Measurements from ENCODE around the gene PDE4D. TPM values are rescaled to one million over a fixed set of nuclear protein-coding genes. Genes with fewer than 3 reads are reported as not detected.

The PDE4D gene
- total RNA-seq, 1 experiment from 2014 or later = 2.1 TPM

DNA sequence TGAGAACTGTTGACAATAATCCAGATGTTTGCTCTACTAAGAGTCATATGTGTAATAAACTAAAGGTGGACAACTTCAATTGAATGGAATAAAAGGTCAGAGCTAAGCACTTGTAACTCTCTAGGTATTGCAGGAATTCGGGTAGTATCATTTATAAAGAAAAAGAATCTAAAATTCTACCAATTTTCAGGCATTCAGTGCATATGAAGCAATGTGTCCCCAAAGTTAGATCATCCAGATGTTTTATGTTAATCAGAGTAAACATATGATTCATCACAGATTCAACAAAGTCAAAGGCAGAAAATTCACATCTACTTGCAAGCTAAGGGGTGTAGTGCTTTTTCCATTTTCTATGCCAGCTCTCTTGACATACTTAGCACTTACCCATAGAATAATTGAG is 477.1 kb downstream of the PDE4D start:
- Histone ChIP-seq H3K23ac (ENCODE audit: insufficient read length, low read depth, low read length) (no peak overlapping the region), H2BK20ac (ENCODE audit: low read depth, low read length, poor library complexity, severe bottlenecking) (no peak overlapping the region), H3K27ac (ENCODE audit: insufficient read length, low read depth, low read length) (no peak overlapping the region), H2AFZ (ENCODE audit: low read length) (no peak overlapping the region), H4K8ac (replicated peaks; ENCODE audit: insufficient read length, low read depth, low read length) (no peak overlapping the region), H3K4me1 (ENCODE audit: insufficient read depth, low read length) (no peaks in the 10 kb centered on the region), H2BK12ac (ENCODE audit: insufficient read length, low read depth, low read length) (no peak overlapping the region), H3K23me2 (ENCODE audit: insufficient read length, low read depth, low read length, poor library complexity, severe bottlenecking) (no peaks in the 10 kb centered on the region), H3K79me1 (ENCODE audit: insufficient read depth, low read depth, low read length, poor library complexity, severe bottlenecking) (no peaks in the 10 kb centered on the region), H2BK120ac (ENCODE audit: low read depth, low read length, poor library complexity, severe bottlenecking) (no peak overlapping the region), H4K20me1 (ENCODE audit: control insufficient read depth, insufficient read depth, insufficient read length) (no peaks in the 10 kb centered on the region), H3K56ac (ENCODE audit: insufficient read length, low read depth, low read length) (no peak overlapping the region), H2BK15ac (ENCODE audit: low read depth, low read length) (no peak overlapping the region), H3K4me2 (ENCODE audit: insufficient read depth, insufficient read length, low read length) (no peak overlapping the region), H3K79me2 (ENCODE audit: insufficient read depth, low read length) (no peaks in the 10 kb centered on the region), H3K27me3 (ENCODE audit: insufficient read depth, low read length) (no peaks in the 10 kb centered on the region), H3K9ac (ENCODE audit: extremely low read depth, insufficient read length, low read length) (no peak overlapping the region), H4K5ac (ENCODE audit: insufficient read length, low read depth, low read length) (no peak overlapping the region), H3K9me3 (ENCODE audit: control insufficient read depth, low read depth, low read length) (no peaks in the 10 kb centered on the region), H2AK5ac (ENCODE audit: insufficient read length, low read length) (no peak overlapping the region), H3K18ac (ENCODE audit: insufficient read length, low read depth, low read length) (no peak overlapping the region), H3T11ph (ENCODE audit: low read length) (no peak overlapping the region), H2BK5ac (ENCODE audit: insufficient read length, low read length) (no peak overlapping the region), H3K4ac (ENCODE audit: low read depth, low read length) (no peak overlapping the region), H4K91ac (ENCODE audit: insufficient read length, low read depth, low read length) (no peak overlapping the region), H3K14ac (ENCODE audit: insufficient read depth, low read length) (no peak overlapping the region)
- H3K9me3 Mint-ChIP-seq = peaks cover 8 to 15% of the 10 kb centered on the region in 2 experiments; a peak in 4 of 5 replicates
- no peak overlapping the region for H3K27ac Mint-ChIP-seq
- peaks cover 0 to 8% (median 0%) of the 10 kb centered on the region in 3 experiments; a peak in 4 of 7 replicates for H3K36me3 Mint-ChIP-seq (ENCODE audit: insufficient read depth in 1 of 3, low read depth in 3 of 3)
- TF ChIP-seq, protein P1, sequence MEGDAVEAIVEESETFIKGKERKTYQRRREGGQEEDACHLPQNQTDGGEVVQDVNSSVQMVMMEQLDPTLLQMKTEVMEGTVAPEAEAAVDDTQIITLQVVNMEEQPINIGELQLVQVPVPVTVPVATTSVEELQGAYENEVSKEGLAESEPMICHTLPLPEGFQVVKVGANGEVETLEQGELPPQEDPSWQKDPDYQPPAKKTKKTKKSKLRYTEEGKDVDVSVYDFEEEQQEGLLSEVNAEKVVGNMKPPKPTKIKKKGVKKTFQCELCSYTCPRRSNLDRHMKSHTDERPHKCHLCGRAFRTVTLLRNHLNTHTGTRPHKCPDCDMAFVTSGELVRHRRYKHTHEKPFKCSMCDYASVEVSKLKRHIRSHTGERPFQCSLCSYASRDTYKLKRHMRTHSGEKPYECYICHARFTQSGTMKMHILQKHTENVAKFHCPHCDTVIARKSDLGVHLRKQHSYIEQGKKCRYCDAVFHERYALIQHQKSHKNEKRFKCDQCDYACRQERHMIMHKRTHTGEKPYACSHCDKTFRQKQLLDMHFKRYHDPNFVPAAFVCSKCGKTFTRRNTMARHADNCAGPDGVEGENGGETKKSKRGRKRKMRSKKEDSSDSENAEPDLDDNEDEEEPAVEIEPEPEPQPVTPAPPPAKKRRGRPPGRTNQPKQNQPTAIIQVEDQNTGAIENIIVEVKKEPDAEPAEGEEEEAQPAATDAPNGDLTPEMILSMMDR (conservative IDR thresholded peaks at IDR 0.05) = no peak
- no peaks in the 10 kb centered on the region for H3K27me3 Mint-ChIP-seq (ENCODE audit: low read depth)
- H3K4me3 Mint-ChIP-seq = no peak overlapping the region
- no CpG with 5 or more reads among the region's 1 CpG for WGBS (ENCODE audit: extremely low coverage, insufficient read length, low lambda C conversion rate)
- H3K4me1 Mint-ChIP-seq = peaks cover 0 to 6% of the 10 kb centered on the region in 2 experiments; a peak in 2 of 4 replicates
- no peak for DNase-seq
